22Rv1 (cell line): ENCODE measurements around the gene MSI2.

Experiments
- H3K27ac ChIP-seq: fragments of 450-650 bp; 2 replicates; pipeline ENCODE4 v1.5.1; 2017
- CTCF ChIP-seq: fragments of 450-650 bp; IDR thresholded peaks from 2 replicates; pipeline ENCODE4 v1.5.1; 2017; ENCODE audit warnings: mild to moderate bottlenecking
- ZFX ChIP-seq: fragments of 450-650 bp; IDR thresholded peaks from 2 replicates; pipeline ENCODE4 v1.6.1; 2017; ENCODE audit warnings: antibody characterized with exemption, borderline replicate concordance

Gene MSI2

GRCh38 chr17:57316361-57316760, 60.0 kb downstream of the MSI2 start:
- TF ChIP-seq CTCF (no peak), ZFX (no peak)
- no peak overlapping the region for H3K27ac ChIP-seq

GRCh38 chr17:57317079-57317478, 60.8 kb downstream of the MSI2 start:
- TF ChIP-seq CTCF (no peak), ZFX (no peak)
- H3K27ac ChIP-seq = no peak overlapping the region

- no peak for TF ChIP-seq ZFX
- no peak for TF ChIP-seq CTCF
Observed at GRCh38 chr17:57318913-57319312, 62.6 kb downstream of the MSI2 start.

GRCh38 chr17:57319806-57320205, 63.5 kb downstream of the MSI2 start:
- no peak for TF ChIP-seq CTCF
- TF ChIP-seq ZFX = no peak
- no peak overlapping the region for H3K27ac ChIP-seq

More at GRCh38 chr17:57318913-57319312, 62.6 kb downstream of the MSI2 start:
- H3K27ac ChIP-seq = no peak overlapping the region

GRCh38 chr17:57323391-57323790, 67.1 kb downstream of the MSI2 start:
- TF ChIP-seq CTCF = no peak
- no peak for TF ChIP-seq ZFX
- H3K27ac ChIP-seq = no peak overlapping the region

GRCh38 chr17:57324060-57324459, 67.7 kb downstream of the MSI2 start:
- TF ChIP-seq CTCF = no peak
- no peak for TF ChIP-seq ZFX
- no peak overlapping the region for H3K27ac ChIP-seq

GRCh38 chr17:57324631-57325030, 68.3 kb downstream of the MSI2 start:
- H3K27ac ChIP-seq = no peak overlapping the region
- TF ChIP-seq CTCF = no peak
- TF ChIP-seq ZFX = no peak
